IMR-90 (cell line): ENCODE data around the gene NNT. TPM values are rescaled to one million over a fixed set of nuclear protein-coding genes. Genes with fewer than 3 reads are reported as not detected.
A peak's percentile ranks its signal among the peaks of the same experiment; 100 is the strongest.
"Not testable (repeated sequence)": the region's sequence is repeated elsewhere in the genome, so short reads cannot be mapped to it uniquely, and the experiment has no call there.

Experiments used
- ATAC-seq: fragments of 200-7000 bp; cut with Tn5 transposase; 2 replicates; pipeline ENCODE4 v1.9.1; 2020; ENCODE audit warnings: low read depth, mild to moderate bottlenecking, moderate library complexity
- BruUV-seq: library from RNA; stranded (reverse); fragments of 400-500 nt; replicated peaks from 2 replicates; lab custom pipeline; 2021; lab: Mats Ljungman, UMichigan
- CTCF ChIA-PET: fragments of 300-600 bp; formaldehyde crosslinking; extraction: SDS; loops from one replicate; lab custom pipeline; 2021; ENCODE audit warnings: antibody characterized with exemption; lab: Yijun Ruan, JAX
- POLR2A ChIA-PET: fragments of 300-600 bp; sonication (Branson Sonifier 250); formaldehyde crosslinking; loops from one replicate; lab custom pipeline; 2022; ENCODE audit warnings: antibody characterized with exemption; ENCODE audit not compliant: unreplicated experiment; lab: Charles Lee
- DNase-seq: peaks from one replicate; pipeline ENCODE4 v3.0.0; 2013
- H2AFZ ChIP-seq: replicated peaks from 2 replicates; pipeline ENCODE3; 2013; ENCODE audit warnings: low read length, mild to moderate bottlenecking; ENCODE audit not compliant: poor library complexity
- H2AK5ac ChIP-seq: 2 replicates; pipeline ENCODE4 v1.6.1; 2013; ENCODE audit warnings: low read depth, low read length, inconsistent platforms
- H2AK9ac ChIP-seq: replicated peaks from 2 replicates; pipeline ENCODE3; 2013; ENCODE audit warnings: mild to moderate bottlenecking, low read depth, low read length, moderate library complexity; ENCODE audit not compliant: poor library complexity
- H2BK120ac ChIP-seq: 2 replicates; pipeline ENCODE4 v1.6.1; 2013; ENCODE audit warnings: low read depth, low read length, inconsistent platforms
- H2BK15ac ChIP-seq: 3 replicates; pipeline ENCODE4 v1.6.1; 2013; ENCODE audit warnings: low read depth, low read length, inconsistent platforms
- H2BK20ac ChIP-seq: 2 replicates; pipeline ENCODE4 v1.6.1; 2013; ENCODE audit warnings: low read depth, mild to moderate bottlenecking, inconsistent platforms, low read length, moderate library complexity
- H2BK5ac ChIP-seq: 2 replicates; pipeline ENCODE4 v1.6.1; 2013; ENCODE audit warnings: mild to moderate bottlenecking, low read depth, low read length, inconsistent platforms; ENCODE audit not compliant: poor library complexity, severe bottlenecking
- H3K14ac ChIP-seq: replicated peaks from 2 replicates; pipeline ENCODE4 v1.6.1; 2013; ENCODE audit warnings: low read depth, low read length, inconsistent platforms
- H3K18ac ChIP-seq: 2 replicates; pipeline ENCODE4 v1.6.1; 2013; ENCODE audit warnings: low read depth, low read length, control low read depth
- H3K23ac ChIP-seq: 2 replicates; pipeline ENCODE4 v1.6.1; 2013; ENCODE audit warnings: low read depth, low read length, inconsistent platforms
- H3K27ac ChIP-seq: 2 replicates; pipeline ENCODE4 v1.5.1; 2013; ENCODE audit warnings: mild to moderate bottlenecking, control low read depth, low read length; ENCODE audit not compliant: insufficient read depth
- H3K27me3 ChIP-seq: 2 replicates; pipeline ENCODE4 v1.6.1; 2013; ENCODE audit warnings: low read length; ENCODE audit not compliant: control insufficient read depth, insufficient read depth
- H3K36me3 ChIP-seq: 2 replicates; pipeline ENCODE4 v1.6.1; 2013; ENCODE audit warnings: low read length, mixed read lengths; ENCODE audit not compliant: control insufficient read depth, insufficient read depth
- H3K4ac ChIP-seq: 2 replicates; pipeline ENCODE4 v1.6.1; 2013; ENCODE audit warnings: low read depth, low read length, inconsistent platforms
- H3K4me1 ChIP-seq: 2 replicates; pipeline ENCODE4 v1.6.1; 2013; ENCODE audit warnings: low read length, mixed read lengths; ENCODE audit not compliant: control insufficient read depth, insufficient read depth
- H3K4me2 ChIP-seq: 2 replicates; pipeline ENCODE4 v1.6.1; 2013; ENCODE audit warnings: low read depth, mild to moderate bottlenecking, control low read depth, low read length, moderate library complexity
- H3K4me3 ChIP-seq: 2 replicates; pipeline ENCODE4 v1.5.1; 2013; ENCODE audit warnings: low read depth, mild to moderate bottlenecking, control low read depth, low read length, moderate library complexity; ENCODE audit not compliant: insufficient read depth
- H3K56ac ChIP-seq: 2 replicates; pipeline ENCODE4 v1.6.1; 2013; ENCODE audit warnings: low read length, inconsistent platforms; ENCODE audit not compliant: insufficient read depth; ENCODE audit errors: extremely low read depth
- H3K79me1 ChIP-seq, 2 experiments: 2 replicates each; pipeline ENCODE4 v1.6.1; 2013; ENCODE audit warnings: low read length in 2 of 2, inconsistent platforms in 1 of 2, low read depth in 1 of 2
- H3K9ac ChIP-seq: 2 replicates; pipeline ENCODE4 v1.6.1; 2013; ENCODE audit warnings: low read depth, low read length, control low read depth
- H3K9me1 ChIP-seq: 2 replicates; pipeline ENCODE4 v1.6.1; 2013; ENCODE audit warnings: low read length, inconsistent platforms; ENCODE audit not compliant: insufficient read depth
- H3K9me3 ChIP-seq: 2 replicates; pipeline ENCODE4 v1.6.1; 2013; ENCODE audit warnings: low read length; ENCODE audit not compliant: control insufficient read depth, insufficient read depth
- H4K20me1 ChIP-seq: 2 replicates; pipeline ENCODE4 v1.6.1; 2013; ENCODE audit warnings: low read length, inconsistent platforms; ENCODE audit not compliant: insufficient read depth
- H4K5ac ChIP-seq: 2 replicates; pipeline ENCODE4 v1.6.1; 2013; ENCODE audit warnings: mild to moderate bottlenecking, low read depth, low read length, control low read depth
- H4K8ac ChIP-seq, 2 experiments: 2 replicates each; pipeline ENCODE4 v1.6.1; 2013; ENCODE audit warnings: low read depth in 2 of 2, low read length in 2 of 2, control low read depth in 1 of 2, inconsistent platforms in 1 of 2
- H4K91ac ChIP-seq: 2 replicates; pipeline ENCODE4 v1.6.1; 2013; ENCODE audit warnings: low read depth, low read length, inconsistent platforms; ENCODE audit not compliant: insufficient read depth
- BHLHE40 ChIP-seq: fragments of 150-350 bp; IDR thresholded peaks from 2 replicates; pipeline ENCODE4 v1.6.1; 2016; ENCODE audit warnings: mild to moderate bottlenecking, low read depth, low read length
- CEBPB ChIP-seq: IDR thresholded peaks from 2 replicates; pipeline ENCODE4 v1.6.1; 2012; ENCODE audit warnings: low read depth, low read length, improper control_type of control experiment
- RFX5 ChIP-seq: IDR thresholded peaks from 2 replicates; pipeline ENCODE4 v1.8.0; 2012; ENCODE audit warnings: low read depth, mild to moderate bottlenecking, low read length, moderate library complexity
- WGBS, 2 experiments: methylation state at CpG; one replicate each; pipeline versions ENCODE4 v1.1.5 to v1.1.7; 2013; ENCODE audit warnings: missing lambda C conversion rate in 2 of 2; ENCODE audit not compliant: insufficient read length in 1 of 2; ENCODE audit errors: extremely low coverage in 2 of 2; 5-methylcytosine and 5-hydroxymethylcytosine counted together
- dilution Hi-C: fragments of 300-500 bp; cut with HindIII; formaldehyde crosslinking; loops from one replicate; pipeline ENCODE4 v1.14.3; 2018; ENCODE audit warnings: low sequenced_read_pairs; ENCODE audit not compliant: unreplicated experiment
- in situ Hi-C: fragments of 300-500 bp; cut with MboI; formaldehyde crosslinking; loops from 3 replicates; pipeline ENCODE4 v1.14.3; 2019; ENCODE audit warnings: low sequenced_read_pairs, inconsistent platforms, mixed read lengths
- intact Hi-C: fragments of 100-400 bp; cut with micrococcal nuclease; formaldehyde crosslinking; loops from 2 replicates; pipeline ENCODE4 v1.10.0; 2022
- polyA plus RNA-seq, 3 experiments: library from polyadenylated mRNA; depleted of rRNA; stranded (reverse); fragments of >200 nt; gene quantifications; 2 replicates each; pipeline ENCODE4 v1.2.3, GENCODE V29; 2012; ENCODE audit warnings: low replicate concordance in 1 of 3
- total RNA-seq: library from RNA; depleted of rRNA; stranded (reverse); fragments of >200 nt; gene quantifications from 2 replicates; pipeline ENCODE4 v1.2.3, GENCODE V29; 2012

The NNT gene
- total and polyA plus RNA-seq, 2 of the 4 experiments (the other 2 are of a cell fraction): 23.1 to 57.2 TPM

- Histone ChIP-seq H3K4ac (no peak overlapping the region), H4K5ac (no peak overlapping the region), H3K4me1 (no peaks in the 10 kb centered on the region), H3K9me1 (no peaks in the 10 kb centered on the region), H4K91ac (no peak overlapping the region), H3K9ac (no peak overlapping the region), H4K8ac (no peak overlapping the region), H3K79me1 (no peaks in the 10 kb centered on the region; a peak in 1 of 4 replicates), H2AK9ac (no peak overlapping the region), H2AK5ac (no peak overlapping the region), H2BK120ac (no peak overlapping the region), H3K56ac (no peak overlapping the region), H3K9me3 (no peaks in the 10 kb centered on the region), H3K18ac (no peak overlapping the region), H4K20me1 (no peaks in the 10 kb centered on the region), H2AFZ (no peak overlapping the region), H3K4me2 (no peak overlapping the region), H2BK20ac (no peak overlapping the region), H3K4me3 (no peak overlapping the region), H3K14ac (no peak overlapping the region), H2BK5ac (no peak overlapping the region), H3K36me3 (peaks cover 4% of the 10 kb centered on the region), H3K23ac (no peak overlapping the region), H3K27ac (no peak overlapping the region), H2BK15ac (no peak overlapping the region), H3K27me3 (no peaks in the 10 kb centered on the region)
- no TSS peak for BruUV-seq
- dilution Hi-C loops (no loop called here), in situ Hi-C loops (no loop called here), intact Hi-C loops (loop anchor here (5.0 kb wide), 1 partner anchor 68 kb away; no protein-coding TSS in a partner anchor)
- ATAC-seq: peak; percentile 42
- peak; percentile 22 for DNase-seq
- CTCF ChIA-PET: interaction anchor here (1.6 kb wide), 1 partner anchor 33 kb away, joined by 5 read pairs; no protein-coding TSS in a partner anchor
- POLR2A ChIA-PET: no interaction called here
- WGBS, 2 experiments: no CpG with 5 or more reads among the region's 2 CpGs
- TF ChIP-seq BHLHE40 (no peak), CEBPB (peak; percentile 46), RFX5 (no peak)
These were observed 61.6 kb downstream of the NNT start for GRCh38 chr5:43664501-43665040.

GRCh38 chr5:43665749-43666148, 62.8 kb downstream of the NNT start:
- H2BK120ac ChIP-seq, H2BK15ac ChIP-seq, H3K23ac ChIP-seq, H3K14ac ChIP-seq, H2BK20ac ChIP-seq, H2BK5ac ChIP-seq, H3K56ac ChIP-seq, H4K5ac ChIP-seq, H4K8ac ChIP-seq, DNase-seq, H3K9ac ChIP-seq, H4K20me1 ChIP-seq, CTCF ChIA-PET, BruUV-seq, H3K18ac ChIP-seq, H3K27me3 ChIP-seq, H3K9me1 ChIP-seq, ATAC-seq, H3K4me1 ChIP-seq, H2AFZ ChIP-seq, H3K27ac ChIP-seq, H2AK9ac ChIP-seq, H4K91ac ChIP-seq, H3K4me3 ChIP-seq, POLR2A ChIA-PET, H3K36me3 ChIP-seq, intact Hi-C loops, dilution Hi-C loops, H3K4ac ChIP-seq, H3K79me1 ChIP-seq, in situ Hi-C loops, H3K4me2 ChIP-seq, H2AK5ac ChIP-seq, H3K9me3 ChIP-seq: not testable (repeated sequence)
- WGBS, 2 experiments: no CpG with 5 or more reads among the region's 35 CpGs
